ENCODE results near the gene SORCS2. TPM values are rescaled to one million over a fixed set of nuclear protein-coding genes. Genes with fewer than 3 reads are reported as not detected.

SORCS2 gene
- total RNA-seq, 1 donor from 2014 or later = 3.0 TPM

GRCh38 chr4:7285244-7286094, 93.1 kb downstream of the SORCS2 start:
- no peak overlapping the region for H3K27ac Mint-ChIP-seq (ENCODE audit: unreplicated experiment)
- TF ChIP-seq, protein P1, sequence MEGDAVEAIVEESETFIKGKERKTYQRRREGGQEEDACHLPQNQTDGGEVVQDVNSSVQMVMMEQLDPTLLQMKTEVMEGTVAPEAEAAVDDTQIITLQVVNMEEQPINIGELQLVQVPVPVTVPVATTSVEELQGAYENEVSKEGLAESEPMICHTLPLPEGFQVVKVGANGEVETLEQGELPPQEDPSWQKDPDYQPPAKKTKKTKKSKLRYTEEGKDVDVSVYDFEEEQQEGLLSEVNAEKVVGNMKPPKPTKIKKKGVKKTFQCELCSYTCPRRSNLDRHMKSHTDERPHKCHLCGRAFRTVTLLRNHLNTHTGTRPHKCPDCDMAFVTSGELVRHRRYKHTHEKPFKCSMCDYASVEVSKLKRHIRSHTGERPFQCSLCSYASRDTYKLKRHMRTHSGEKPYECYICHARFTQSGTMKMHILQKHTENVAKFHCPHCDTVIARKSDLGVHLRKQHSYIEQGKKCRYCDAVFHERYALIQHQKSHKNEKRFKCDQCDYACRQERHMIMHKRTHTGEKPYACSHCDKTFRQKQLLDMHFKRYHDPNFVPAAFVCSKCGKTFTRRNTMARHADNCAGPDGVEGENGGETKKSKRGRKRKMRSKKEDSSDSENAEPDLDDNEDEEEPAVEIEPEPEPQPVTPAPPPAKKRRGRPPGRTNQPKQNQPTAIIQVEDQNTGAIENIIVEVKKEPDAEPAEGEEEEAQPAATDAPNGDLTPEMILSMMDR (IDR thresholded peaks at IDR 0.05) = no peak
- DNase-seq (ENCODE audit: extremely low spot score, unreplicated experiment) = no peak
- H3K4me1 Mint-ChIP-seq (ENCODE audit: unreplicated experiment) = peaks cover 4% of the 10 kb centered on the region
- H3K9me3 Mint-ChIP-seq (ENCODE audit: unreplicated experiment) = no peaks in the 10 kb centered on the region
- no peaks in the 10 kb centered on the region for H3K36me3 Mint-ChIP-seq (ENCODE audit: unreplicated experiment)
- H3K4me3 Mint-ChIP-seq (ENCODE audit: unreplicated experiment) = no peak overlapping the region
- peaks cover 25% of the 10 kb centered on the region for H3K27me3 Mint-ChIP-seq (ENCODE audit: unreplicated experiment)

DNA sequence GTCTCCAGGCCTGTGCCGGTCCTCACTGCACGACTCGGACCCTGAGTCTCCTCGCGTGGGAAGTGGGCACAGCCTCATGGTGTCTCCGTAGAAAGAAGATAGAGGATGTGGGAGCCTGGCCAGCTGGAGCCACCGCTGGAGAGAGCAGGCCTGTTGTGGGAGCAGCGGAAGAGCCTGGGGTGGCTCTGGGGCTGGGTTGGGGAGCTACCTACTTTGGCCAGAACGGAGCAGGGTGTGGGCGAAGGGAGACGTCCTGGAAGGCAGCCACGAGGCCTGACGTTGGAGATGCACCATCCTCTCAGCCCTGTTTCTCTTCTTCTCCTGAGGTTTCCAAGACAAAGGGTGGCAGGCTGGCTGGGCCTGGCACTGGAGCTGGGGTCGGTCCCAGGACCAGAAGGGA, 93.8 kb downstream of the SORCS2 start:
- Mint-ChIP-seq H3K27ac (ENCODE audit: unreplicated experiment) (no peak overlapping the region), H3K9me3 (ENCODE audit: unreplicated experiment) (no peaks in the 10 kb centered on the region), H3K4me3 (ENCODE audit: unreplicated experiment) (no peak overlapping the region), H3K4me1 (ENCODE audit: unreplicated experiment) (no peaks in the 10 kb centered on the region), H3K36me3 (ENCODE audit: unreplicated experiment) (no peaks in the 10 kb centered on the region), H3K27me3 (ENCODE audit: unreplicated experiment) (peaks cover 30% of the 10 kb centered on the region)
- TF ChIP-seq, protein P1 (IDR thresholded peaks at IDR 0.05) = no peak
- DNase-seq (ENCODE audit: extremely low spot score, unreplicated experiment) = no peak

- peaks cover 27% of the 10 kb centered on the region for H3K27me3 Mint-ChIP-seq (ENCODE audit: unreplicated experiment)
- H3K4me1 Mint-ChIP-seq (ENCODE audit: unreplicated experiment) = no peaks in the 10 kb centered on the region
- H3K27ac Mint-ChIP-seq (ENCODE audit: unreplicated experiment) = no peak overlapping the region
These were observed 94.5 kb downstream of the SORCS2 start for GRCh38 chr4:7286798-7287197.

GRCh38 chr4:7287274-7287917, 95.1 kb downstream of the SORCS2 start:
- H3K4me3 Mint-ChIP-seq (ENCODE audit: unreplicated experiment) = no peak overlapping the region
- TF ChIP-seq, protein P1 (IDR thresholded peaks at IDR 0.05) = no peak
- no peak overlapping the region for H3K27ac Mint-ChIP-seq (ENCODE audit: unreplicated experiment)
- H3K27me3 Mint-ChIP-seq (ENCODE audit: unreplicated experiment) = peaks cover 23% of the 10 kb centered on the region
- no peaks in the 10 kb centered on the region for H3K4me1 Mint-ChIP-seq (ENCODE audit: unreplicated experiment)
- no peaks in the 10 kb centered on the region for H3K36me3 Mint-ChIP-seq (ENCODE audit: unreplicated experiment)
- no peak for DNase-seq (ENCODE audit: extremely low spot score, unreplicated experiment)
- no peaks in the 10 kb centered on the region for H3K9me3 Mint-ChIP-seq (ENCODE audit: unreplicated experiment)

More at GRCh38 chr4:7286798-7287197, 94.5 kb downstream of the SORCS2 start:
- H3K4me3 Mint-ChIP-seq (ENCODE audit: unreplicated experiment) = no peak overlapping the region
- H3K36me3 Mint-ChIP-seq (ENCODE audit: unreplicated experiment) = no peaks in the 10 kb centered on the region
- no peak for DNase-seq (ENCODE audit: extremely low spot score, unreplicated experiment)
- no peaks in the 10 kb centered on the region for H3K9me3 Mint-ChIP-seq (ENCODE audit: unreplicated experiment)
- TF ChIP-seq, protein P1 (IDR thresholded peaks at IDR 0.05) = no peak

- peaks cover 21% of the 10 kb centered on the region for H3K27me3 Mint-ChIP-seq (ENCODE audit: unreplicated experiment)
These were observed 95.6 kb downstream of the SORCS2 start for GRCh38 chr4:7287918-7288280.

More at GRCh38 chr4:7287918-7288280, 95.6 kb downstream of the SORCS2 start:
- Mint-ChIP-seq H3K9me3 (ENCODE audit: unreplicated experiment) (no peaks in the 10 kb centered on the region), H3K4me1 (ENCODE audit: unreplicated experiment) (no peaks in the 10 kb centered on the region), H3K36me3 (ENCODE audit: unreplicated experiment) (no peaks in the 10 kb centered on the region), H3K27ac (ENCODE audit: unreplicated experiment) (no peak overlapping the region), H3K4me3 (ENCODE audit: unreplicated experiment) (no peak overlapping the region)
- DNase-seq (ENCODE audit: extremely low spot score, unreplicated experiment) = no peak
- TF ChIP-seq, protein P1 (IDR thresholded peaks at IDR 0.05) = no peak
